ENCODE results near the gene BMP7. TPM values are rescaled to one million over a fixed set of nuclear protein-coding genes. Genes with fewer than 3 reads are reported as not detected.

BMP7 gene
- total RNA-seq, 1 experiment from 2014 or later = 7.5 TPM

GRCh38 chr20:57136734-57137133, 129.7 kb downstream of the BMP7 start:
- Histone ChIP-seq H3K4me3 (ENCODE audit: low read depth, low read length, poor library complexity, severe bottlenecking) (no peak overlapping the region), H3K27ac (ENCODE audit: low read depth, low read length, poor library complexity, severe bottlenecking) (no peak overlapping the region), H3K4me1 (ENCODE audit: insufficient read depth, low read length, poor library complexity, severe bottlenecking) (peaks cover 6% of the 10 kb centered on the region), H3K9me3 (ENCODE audit: low read depth, low read length, poor library complexity, severe bottlenecking) (no peaks in the 10 kb centered on the region), H3K36me3 (ENCODE audit: insufficient read depth, low read length, poor library complexity, severe bottlenecking) (no peaks in the 10 kb centered on the region), H3K27me3 (replicated peaks; ENCODE audit: insufficient read depth, low read depth, low read length, poor library complexity) (no peaks in the 10 kb centered on the region)
- no TSS peak for BruUV-seq (replicated peaks)
- ChIA-PET CTCF (no interaction called here), POLR2A (ENCODE audit: low non-redundant PET) (no interaction called here)
- no peak for TF ChIP-seq EZH2 (IDR thresholded peaks at IDR 0.05; ENCODE audit: borderline replicate concordance, low read depth, low read length, poor library complexity, severe bottlenecking)
- TF ChIP-seq, protein P1, sequence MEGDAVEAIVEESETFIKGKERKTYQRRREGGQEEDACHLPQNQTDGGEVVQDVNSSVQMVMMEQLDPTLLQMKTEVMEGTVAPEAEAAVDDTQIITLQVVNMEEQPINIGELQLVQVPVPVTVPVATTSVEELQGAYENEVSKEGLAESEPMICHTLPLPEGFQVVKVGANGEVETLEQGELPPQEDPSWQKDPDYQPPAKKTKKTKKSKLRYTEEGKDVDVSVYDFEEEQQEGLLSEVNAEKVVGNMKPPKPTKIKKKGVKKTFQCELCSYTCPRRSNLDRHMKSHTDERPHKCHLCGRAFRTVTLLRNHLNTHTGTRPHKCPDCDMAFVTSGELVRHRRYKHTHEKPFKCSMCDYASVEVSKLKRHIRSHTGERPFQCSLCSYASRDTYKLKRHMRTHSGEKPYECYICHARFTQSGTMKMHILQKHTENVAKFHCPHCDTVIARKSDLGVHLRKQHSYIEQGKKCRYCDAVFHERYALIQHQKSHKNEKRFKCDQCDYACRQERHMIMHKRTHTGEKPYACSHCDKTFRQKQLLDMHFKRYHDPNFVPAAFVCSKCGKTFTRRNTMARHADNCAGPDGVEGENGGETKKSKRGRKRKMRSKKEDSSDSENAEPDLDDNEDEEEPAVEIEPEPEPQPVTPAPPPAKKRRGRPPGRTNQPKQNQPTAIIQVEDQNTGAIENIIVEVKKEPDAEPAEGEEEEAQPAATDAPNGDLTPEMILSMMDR (conservative IDR thresholded peaks at IDR 0.05; ENCODE audit: low read depth, low read length) = no peak
- DNase-seq (ENCODE audit: low spot score) = no peak
- intact Hi-C loops (cut with micrococcal nuclease; ENCODE audit: unreplicated experiment) = no loop called here

GRCh38 chr20:57135875-57136274, 130.6 kb downstream of the BMP7 start:
- ChIA-PET POLR2A (ENCODE audit: low non-redundant PET) (no interaction called here), CTCF (no interaction called here)
- no peak for TF ChIP-seq EZH2 (IDR thresholded peaks at IDR 0.05; ENCODE audit: borderline replicate concordance, low read depth, low read length, poor library complexity, severe bottlenecking)
- TF ChIP-seq, protein P1 (conservative IDR thresholded peaks at IDR 0.05; ENCODE audit: low read depth, low read length) = no peak
- peaks cover 6% of the 10 kb centered on the region for H3K4me1 ChIP-seq (ENCODE audit: insufficient read depth, low read length, poor library complexity, severe bottlenecking)
- no peak overlapping the region for H3K27ac ChIP-seq (ENCODE audit: low read depth, low read length, poor library complexity, severe bottlenecking)
- no peaks in the 10 kb centered on the region for H3K36me3 ChIP-seq (ENCODE audit: insufficient read depth, low read length, poor library complexity, severe bottlenecking)
- no peak for DNase-seq (ENCODE audit: low spot score)
- no peak overlapping the region for H3K4me3 ChIP-seq (ENCODE audit: low read depth, low read length, poor library complexity, severe bottlenecking)
- no peaks in the 10 kb centered on the region for H3K9me3 ChIP-seq (ENCODE audit: low read depth, low read length, poor library complexity, severe bottlenecking)
- intact Hi-C loops (cut with micrococcal nuclease; ENCODE audit: unreplicated experiment) = no loop called here
- BruUV-seq (replicated peaks) = no TSS peak
- no peaks in the 10 kb centered on the region for H3K27me3 ChIP-seq (replicated peaks; ENCODE audit: insufficient read depth, low read depth, low read length, poor library complexity)

DNA sequence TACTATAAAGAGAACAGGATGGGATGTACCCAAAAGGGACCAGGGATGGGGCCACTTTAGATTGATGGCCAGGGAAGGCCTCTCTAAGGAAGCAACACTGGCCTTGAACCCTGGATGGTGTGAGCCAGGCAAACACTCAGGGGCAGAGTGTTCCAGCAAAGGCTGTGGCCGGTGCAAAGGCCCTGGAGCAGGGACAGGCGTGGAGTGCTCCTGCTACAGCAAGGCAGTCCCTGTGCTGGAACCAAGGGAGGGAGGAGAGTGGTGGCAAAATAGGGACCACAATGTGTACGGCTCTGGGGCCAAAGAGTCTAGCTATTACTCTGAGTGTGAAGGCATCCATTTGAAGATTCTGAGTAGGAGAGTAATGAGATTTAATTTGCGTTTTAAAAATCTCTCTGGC, 131.6 kb downstream of the BMP7 start:
- no TSS peak for BruUV-seq (replicated peaks)
- Histone ChIP-seq H3K36me3 (ENCODE audit: insufficient read depth, low read length, poor library complexity, severe bottlenecking) (no peaks in the 10 kb centered on the region), H3K27ac (ENCODE audit: low read depth, low read length, poor library complexity, severe bottlenecking) (no peak overlapping the region), H3K9me3 (ENCODE audit: low read depth, low read length, poor library complexity, severe bottlenecking) (no peaks in the 10 kb centered on the region), H3K4me3 (ENCODE audit: low read depth, low read length, poor library complexity, severe bottlenecking) (no peak overlapping the region), H3K4me1 (ENCODE audit: insufficient read depth, low read length, poor library complexity, severe bottlenecking) (peaks cover 6% of the 10 kb centered on the region), H3K27me3 (replicated peaks; ENCODE audit: insufficient read depth, low read depth, low read length, poor library complexity) (no peaks in the 10 kb centered on the region)
- intact Hi-C loops (cut with micrococcal nuclease; ENCODE audit: unreplicated experiment) = no loop called here
- ChIA-PET CTCF (no interaction called here), POLR2A (ENCODE audit: low non-redundant PET) (no interaction called here)
- no peak for DNase-seq (ENCODE audit: low spot score)
- no peak for TF ChIP-seq EZH2 (IDR thresholded peaks at IDR 0.05; ENCODE audit: borderline replicate concordance, low read depth, low read length, poor library complexity, severe bottlenecking)
- TF ChIP-seq, protein P1 (conservative IDR thresholded peaks at IDR 0.05; ENCODE audit: low read depth, low read length) = no peak

Data from A673 (cell line).